Neutrophil (primary cell): ENCODE measurements around the gene USP54.
"Not testable (repeated sequence)": the region's sequence is repeated elsewhere in the genome, so short reads cannot be mapped to it uniquely, and the experiment has no call there.

ENCODE experiments used
- H3K27ac ChIP-seq: fragments of 200-600 bp; sonication (generic); 2 replicates; pipeline ENCODE4 v1.5.1; 2016; ENCODE audit warnings: mild to moderate bottlenecking, moderate library complexity
- H3K27me3 ChIP-seq: fragments of 200-600 bp; sonication (generic); 2 replicates; pipeline ENCODE4 v1.6.0; 2016; ENCODE audit warnings: mild to moderate bottlenecking
- H3K36me3 ChIP-seq: fragments of 200-600 bp; sonication (generic); 2 replicates; pipeline ENCODE4 v1.5.1; 2017
- H3K4me1 ChIP-seq, 2 experiments: fragments of 200-600 bp in 1 of 2; sonication (generic) in 1 of 2; 1 replicate in 1 of 2; 2 replicates in 1 of 2; pipeline versions ENCODE4 v1.5.1 to v1.6.1; 2013 to 2016; ENCODE audit warnings: low read depth in 1 of 2, low read length in 1 of 2, mild to moderate bottlenecking in 1 of 2, moderate library complexity in 1 of 2; ENCODE audit not compliant: control insufficient read depth in 1 of 2, insufficient read depth in 1 of 2
- H3K4me3 ChIP-seq, 2 experiments: fragments of 200-600 bp in 1 of 2; sonication (generic) in 1 of 2; 1 replicate in 1 of 2; 2 replicates in 1 of 2; pipeline ENCODE4 v1.5.1; 2013 to 2016; ENCODE audit warnings: low read depth in 1 of 2, low read length in 1 of 2, mild to moderate bottlenecking in 1 of 2, moderate library complexity in 1 of 2
- H3K9me3 ChIP-seq: fragments of 200-600 bp; sonication (generic); 2 replicates; pipeline ENCODE4 v1.5.1; 2016
- TF ChIP-seq, protein P1 (sequence below): fragments of 200-600 bp; sonication (generic); IDR thresholded peaks from 2 replicates; pipeline ENCODE4 v1.5.1; 2016; ENCODE audit warnings: antibody characterized with exemption

The USP54 gene

DNA sequence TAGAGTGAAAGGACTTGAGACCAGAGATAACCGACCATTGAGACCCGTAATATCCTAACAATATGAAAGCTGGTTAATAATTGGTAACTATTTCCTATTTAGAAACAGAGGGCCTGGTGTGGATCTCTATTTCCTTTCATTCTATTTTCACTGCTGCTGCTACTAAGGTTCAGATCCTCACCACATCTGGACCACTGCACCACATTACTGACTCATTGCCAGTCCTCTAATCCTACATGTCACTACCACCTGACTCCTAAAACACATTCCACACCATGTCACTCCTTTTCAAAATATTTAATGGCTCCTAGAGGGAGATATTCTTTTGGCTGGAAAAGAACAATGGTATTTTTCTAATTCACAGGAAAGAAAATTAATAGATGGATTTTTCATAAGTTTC lies 6.4 kb downstream of the USP54 start:
- H3K36me3 ChIP-seq = no peaks in the 10 kb centered on the region

DNA sequence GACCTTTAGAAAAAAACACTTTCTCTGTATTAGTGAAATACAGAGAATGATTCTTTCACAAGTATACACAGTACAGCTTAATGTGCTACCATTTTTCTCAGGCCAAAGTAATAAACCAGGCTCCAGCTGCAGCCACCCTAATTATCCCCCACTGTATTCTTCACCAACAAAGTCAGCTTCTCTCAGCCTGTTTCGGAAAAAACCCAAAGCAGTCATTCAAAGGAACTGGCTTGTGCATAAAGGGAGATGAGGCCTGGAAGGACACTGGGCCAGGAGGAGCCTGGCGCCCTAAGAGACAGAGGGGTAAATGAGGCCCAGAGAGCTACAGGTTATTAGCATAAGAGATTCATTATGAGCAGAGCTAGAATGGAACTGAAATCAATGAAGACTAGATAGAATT lies 9.2 kb downstream of the USP54 start:
- Histone ChIP-seq H3K4me3 (no peak overlapping the region), H3K9me3 (no peaks in the 10 kb centered on the region), H3K36me3 (no peaks in the 10 kb centered on the region), H3K4me1 (peaks cover 0 to 9% of the 10 kb centered on the region in 2 experiments), H3K27ac (no peak overlapping the region), H3K27me3 (no peaks in the 10 kb centered on the region)
- TF ChIP-seq, protein P1, sequence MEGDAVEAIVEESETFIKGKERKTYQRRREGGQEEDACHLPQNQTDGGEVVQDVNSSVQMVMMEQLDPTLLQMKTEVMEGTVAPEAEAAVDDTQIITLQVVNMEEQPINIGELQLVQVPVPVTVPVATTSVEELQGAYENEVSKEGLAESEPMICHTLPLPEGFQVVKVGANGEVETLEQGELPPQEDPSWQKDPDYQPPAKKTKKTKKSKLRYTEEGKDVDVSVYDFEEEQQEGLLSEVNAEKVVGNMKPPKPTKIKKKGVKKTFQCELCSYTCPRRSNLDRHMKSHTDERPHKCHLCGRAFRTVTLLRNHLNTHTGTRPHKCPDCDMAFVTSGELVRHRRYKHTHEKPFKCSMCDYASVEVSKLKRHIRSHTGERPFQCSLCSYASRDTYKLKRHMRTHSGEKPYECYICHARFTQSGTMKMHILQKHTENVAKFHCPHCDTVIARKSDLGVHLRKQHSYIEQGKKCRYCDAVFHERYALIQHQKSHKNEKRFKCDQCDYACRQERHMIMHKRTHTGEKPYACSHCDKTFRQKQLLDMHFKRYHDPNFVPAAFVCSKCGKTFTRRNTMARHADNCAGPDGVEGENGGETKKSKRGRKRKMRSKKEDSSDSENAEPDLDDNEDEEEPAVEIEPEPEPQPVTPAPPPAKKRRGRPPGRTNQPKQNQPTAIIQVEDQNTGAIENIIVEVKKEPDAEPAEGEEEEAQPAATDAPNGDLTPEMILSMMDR = no peak

More for the DNA sequence above, 6.4 kb downstream of the USP54 start:
- H3K27ac ChIP-seq = no peak overlapping the region
- TF ChIP-seq, protein P1 = no peak
- H3K27me3 ChIP-seq = no peaks in the 10 kb centered on the region
- peaks cover 0 to 13% of the 10 kb centered on the region in 2 experiments for H3K4me1 ChIP-seq
- no peaks in the 10 kb centered on the region for H3K9me3 ChIP-seq
- no peak overlapping the region for H3K4me3 ChIP-seq

DNA sequence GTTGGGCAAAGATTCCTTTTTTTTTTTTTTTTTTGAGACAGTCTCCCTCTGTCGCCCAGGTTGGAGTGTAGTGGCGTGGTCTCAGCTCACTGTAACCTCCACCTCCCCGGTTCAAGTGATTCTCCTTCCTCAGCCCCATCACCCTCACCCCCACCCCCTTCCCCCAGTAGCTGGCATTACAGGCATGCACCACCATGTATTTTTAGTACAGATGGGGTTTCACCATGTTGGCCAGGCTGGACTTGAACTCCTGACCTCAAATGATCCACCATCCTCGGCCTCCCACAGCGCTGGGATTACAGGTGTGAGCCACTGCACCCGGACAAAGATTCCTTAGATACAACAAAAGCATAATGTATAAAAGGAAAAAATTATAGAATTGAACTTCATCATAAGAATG lies 12.2 kb downstream of the USP54 start:
- H3K36me3 ChIP-seq, H3K27me3 ChIP-seq, H3K27ac ChIP-seq, H3K4me3 ChIP-seq, H3K9me3 ChIP-seq, H3K4me1 ChIP-seq: not testable (repeated sequence)

DNA sequence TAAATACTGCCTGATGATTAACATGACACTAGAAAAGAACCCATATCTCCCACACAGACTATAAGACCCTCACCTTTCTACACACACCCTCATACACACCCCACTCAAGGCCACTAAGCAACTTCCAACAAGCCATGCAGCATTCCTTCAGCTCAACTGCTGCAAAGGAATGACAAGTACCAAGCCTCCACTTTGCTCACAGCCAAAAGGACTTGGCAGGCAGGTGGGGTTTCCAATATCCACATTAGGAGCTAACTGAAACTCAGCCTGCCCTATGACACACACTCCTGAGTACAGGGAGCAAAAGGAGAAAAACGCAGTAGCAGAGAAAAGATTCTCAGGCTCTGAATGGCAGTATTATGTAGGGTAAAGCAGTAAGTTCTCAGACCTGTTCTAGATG lies 13.4 kb downstream of the USP54 start:
- Histone ChIP-seq H3K27me3 (no peaks in the 10 kb centered on the region), H3K27ac (no peak overlapping the region), H3K36me3 (no peaks in the 10 kb centered on the region), H3K9me3 (no peaks in the 10 kb centered on the region), H3K4me3 (no peak overlapping the region), H3K4me1 (no peaks in the 10 kb centered on the region)
- TF ChIP-seq, protein P1 = no peak

DNA sequence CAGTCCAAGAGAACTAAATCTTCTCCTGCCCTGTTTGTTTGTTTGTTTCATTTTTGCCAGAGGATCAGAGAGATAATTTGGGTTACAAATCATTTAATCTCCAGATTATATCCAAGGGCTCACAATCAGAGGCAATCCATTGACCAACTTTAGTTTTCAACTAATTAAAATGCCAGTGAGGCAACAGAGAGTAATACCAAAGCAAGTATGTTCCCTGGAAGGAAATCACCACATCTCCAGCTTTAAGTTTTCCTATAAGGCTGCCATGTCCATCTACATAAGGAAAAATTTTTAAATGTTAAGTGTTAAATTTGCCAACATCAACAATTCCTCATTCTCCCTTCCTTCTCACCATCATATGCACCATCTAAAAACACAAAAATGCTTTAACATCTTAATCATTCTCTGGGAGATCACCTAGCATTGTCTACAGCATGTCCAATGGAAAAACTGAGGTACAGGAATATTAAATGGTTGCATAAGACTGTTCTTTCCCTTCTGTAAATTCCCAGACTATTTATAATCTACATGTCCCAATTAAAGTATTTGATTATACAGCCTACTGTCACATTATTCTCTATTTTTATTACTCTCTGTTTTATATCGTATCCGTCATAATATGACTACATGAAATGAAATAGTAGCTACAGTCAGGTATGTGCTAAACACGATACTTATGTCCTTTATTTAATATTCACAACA lies 14.1 kb downstream of the USP54 start:
- no peaks in the 10 kb centered on the region for H3K9me3 ChIP-seq

DNA sequence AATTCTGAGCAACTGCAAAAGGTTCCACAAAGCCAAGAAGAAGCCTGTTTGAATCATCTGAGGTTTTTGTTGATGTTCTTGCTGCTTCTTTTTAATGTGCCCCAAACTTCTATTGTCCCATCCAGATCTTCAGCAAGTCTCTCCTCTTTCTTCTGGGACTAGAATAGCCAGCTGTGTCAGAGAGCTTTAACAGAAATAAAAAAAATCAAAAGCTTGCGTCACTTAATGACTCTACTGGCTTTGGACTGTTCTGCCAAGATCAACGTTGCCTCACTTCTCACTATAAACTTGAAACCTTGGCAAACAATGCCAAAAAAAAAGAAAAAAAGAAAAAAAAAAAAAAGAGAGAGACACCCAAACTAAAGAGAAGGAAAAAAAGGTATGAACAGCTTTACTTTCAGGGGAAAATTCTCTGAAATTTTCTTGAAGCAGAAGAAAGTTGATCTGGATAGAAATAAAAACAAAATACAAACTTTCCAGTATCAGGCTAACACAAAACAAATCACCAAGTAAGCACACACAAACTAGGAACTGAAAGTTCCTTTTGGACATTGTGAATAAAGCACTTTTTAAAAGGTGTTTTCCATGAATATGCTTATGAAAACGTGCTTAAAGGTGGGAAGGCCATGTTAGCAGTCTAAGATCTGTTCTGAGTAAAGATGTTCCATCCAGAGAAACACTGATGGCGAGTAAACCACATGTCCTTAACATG lies 14.8 kb downstream of the USP54 start:
- no peak overlapping the region for H3K4me3 ChIP-seq

More for the DNA sequence above, 14.1 kb downstream of the USP54 start:
- no peak overlapping the region for H3K4me3 ChIP-seq
- no peaks in the 10 kb centered on the region for H3K4me1 ChIP-seq
- no peak overlapping the region for H3K27ac ChIP-seq
- TF ChIP-seq, protein P1 = no peak
- H3K36me3 ChIP-seq = no peaks in the 10 kb centered on the region
- H3K27me3 ChIP-seq = no peaks in the 10 kb centered on the region

DNA sequence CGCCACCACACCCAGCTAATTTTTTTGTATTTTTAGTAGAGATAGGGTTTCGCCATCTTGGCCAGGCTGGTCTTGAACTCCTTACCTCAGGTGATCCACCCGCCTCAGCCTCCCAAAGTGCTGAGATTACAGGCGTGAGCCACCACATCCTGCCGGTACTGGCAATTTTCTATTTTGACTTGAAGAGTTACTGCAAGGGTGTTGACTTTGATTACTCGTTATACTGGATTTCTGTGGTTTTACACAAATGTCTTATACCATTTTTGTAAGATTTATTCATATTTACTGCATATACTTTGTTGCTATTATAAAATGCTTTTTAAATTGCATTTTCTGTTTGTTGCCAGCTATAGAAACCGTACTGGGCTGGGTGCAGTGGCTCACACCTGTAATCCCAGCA lies 24.1 kb downstream of the USP54 start:
- H3K27me3 ChIP-seq, H3K4me1 ChIP-seq, H3K4me3 ChIP-seq: not testable (repeated sequence)

More for the DNA sequence above, 14.8 kb downstream of the USP54 start:
- H3K27ac ChIP-seq = no peak overlapping the region
- H3K9me3 ChIP-seq = no peaks in the 10 kb centered on the region
- no peaks in the 10 kb centered on the region for H3K4me1 ChIP-seq
- no peaks in the 10 kb centered on the region for H3K36me3 ChIP-seq
- TF ChIP-seq, protein P1 = no peak
- no peaks in the 10 kb centered on the region for H3K27me3 ChIP-seq

More for the DNA sequence above, 24.1 kb downstream of the USP54 start:
- not testable (repeated sequence) for H3K9me3 ChIP-seq, H3K36me3 ChIP-seq, H3K27ac ChIP-seq
